8988T (cell line): ENCODE measurements around the gene CENPF.
"Not testable (repeated sequence)": the region's sequence is repeated elsewhere in the genome, so short reads cannot be mapped to it uniquely, and the experiment has no call there.

Experiments used
- DNase-seq: peaks from one replicate; pipeline ENCODE4 v3.0.0; 2011

Gene CENPF

GRCh38 chr1:214602764-214603657 is at the start of gene CENPF:
TSS of gene CENPF (plus strand) at chr1:214603195. CDS start at chr1:214613755, 10,560 bp downstream.
- DNase-seq = peak; percentile 90

- no peak for DNase-seq
Measured at GRCh38 chr1:214557952-214558735, 44.9 kb upstream of the CENPF start.

- no peak for DNase-seq
Measured at GRCh38 chr1:214563881-214564280, 39.1 kb upstream of the CENPF start.

- DNase-seq = no peak
Measured at GRCh38 chr1:214565310-214565709, 37.7 kb upstream of the CENPF start.

GRCh38 chr1:214566158-214567104 is 36.6 kb upstream of the CENPF start:
- no peak for DNase-seq

GRCh38 chr1:214567481-214567980 is 35.5 kb upstream of the CENPF start:
- no peak for DNase-seq

GRCh38 chr1:214568328-214568727 is 34.7 kb upstream of the CENPF start:
- no peak for DNase-seq

GRCh38 chr1:214569357-214570004 is 33.5 kb upstream of the CENPF start:
- no peak for DNase-seq

- no peak for DNase-seq
Measured at GRCh38 chr1:214570442-214570841, 32.6 kb upstream of the CENPF start.

- DNase-seq = no peak
Measured at GRCh38 chr1:214571281-214571680, 31.7 kb upstream of the CENPF start.

GRCh38 chr1:214573386-214574318 is 29.3 kb upstream of the CENPF start:
- no peak for DNase-seq

GRCh38 chr1:214574598-214575411 is 28.2 kb upstream of the CENPF start:
- DNase-seq = no peak

- DNase-seq = not testable (repeated sequence)
Measured at GRCh38 chr1:214576120-214576519, 26.9 kb upstream of the CENPF start.

- no peak for DNase-seq
Measured at GRCh38 chr1:214579183-214579582, 23.8 kb upstream of the CENPF start.

- DNase-seq = no peak
Measured at GRCh38 chr1:214581785-214582184, 21.2 kb upstream of the CENPF start.

- DNase-seq = no peak
Measured at GRCh38 chr1:214582289-214582891, 20.6 kb upstream of the CENPF start.

- DNase-seq = no peak
Measured at GRCh38 chr1:214583113-214583512, 19.9 kb upstream of the CENPF start.

- no peak for DNase-seq
Measured at GRCh38 chr1:214583824-214584554, 19.0 kb upstream of the CENPF start.
